ENCODE measurements around the gene SCGB3A1.

GRCh38 chr5:180594311-180595045, 3.2 kb upstream of the SCGB3A1 start:
- TF ChIP-seq POLR2A (IDR thresholded peaks at IDR 0.05; ENCODE audit: low read depth, low read length) (no peak), POLR2AphosphoS5 (IDR thresholded peaks at IDR 0.05; ENCODE audit: low read depth, low read length) (no peak), SPI1 (IDR thresholded peaks at IDR 0.05; ENCODE audit: low read depth, low read length) (no peak), TAF1 (IDR thresholded peaks at IDR 0.05; ENCODE audit: low read depth, low read length) (no peak), POU2F2 (IDR thresholded peaks at IDR 0.05; ENCODE audit: low read depth, low read length) (no peak), PAX5 (IDR thresholded peaks at IDR 0.05; ENCODE audit: insufficient read depth, low read length, severe bottlenecking) (no peak)

Data from GM12891 (cell line).